ENCODE data around the gene PRPH. TPM values are rescaled to one million over a fixed set of nuclear protein-coding genes. Genes with fewer than 3 reads are reported as not detected.

Gene PRPH
- total RNA-seq, 3 donors from 2014 or later (not counting 1 experiment from before 2014, with no cell fraction given), result not detected

DNA sequence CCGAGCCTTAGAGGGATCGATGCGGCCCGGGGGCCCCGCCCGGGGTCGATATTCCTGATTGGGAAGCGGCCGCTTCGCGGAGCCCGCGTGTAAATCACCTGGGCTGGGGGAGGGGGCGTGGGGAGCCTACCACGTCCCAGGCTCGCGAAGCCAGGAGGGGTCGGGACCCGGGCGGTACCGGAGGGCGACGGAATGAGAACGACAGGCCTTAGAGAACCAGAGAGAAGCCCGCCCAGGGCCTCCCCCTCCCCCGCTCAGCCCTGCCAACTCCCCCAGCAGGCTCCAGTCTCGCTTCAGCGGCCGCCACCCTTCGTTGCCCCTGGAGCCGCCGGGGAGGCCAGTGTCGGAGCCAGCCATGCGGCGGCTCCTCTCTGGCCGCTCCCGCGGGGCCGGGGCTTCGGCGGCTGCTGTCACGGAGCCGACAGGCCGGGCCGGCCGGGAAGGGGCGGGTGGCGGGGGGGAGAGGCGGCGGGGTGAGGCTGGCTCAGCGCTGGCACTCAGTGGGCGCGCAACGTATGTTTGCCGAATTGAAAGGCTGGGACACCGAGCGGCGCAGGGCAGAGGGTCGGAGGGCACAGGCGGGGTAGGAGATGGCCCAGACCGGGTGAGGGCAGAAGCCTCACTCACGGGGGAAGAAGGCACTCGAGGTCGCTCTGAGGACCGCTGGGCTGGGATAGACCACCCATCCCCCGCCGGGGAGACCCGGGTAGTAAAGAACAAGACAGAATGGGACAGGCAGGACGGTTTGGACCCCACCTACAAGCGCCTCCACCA is 50.3 kb downstream of the PRPH start:
- peaks cover 63% of the 10 kb centered on the region for H3K4me1 ChIP-seq (ENCODE audit: control insufficient read depth, insufficient read depth, low read length)
- Mint-ChIP-seq H3K4me1 (peaks cover 22 to 41% of the 10 kb centered on the region in 2 donors), H3K27me3 (ENCODE audit: low read depth in 2 of 2) (peaks cover 26 to 60% of the 10 kb centered on the region in 2 donors), H3K36me3 (no peaks in the 10 kb centered on the region), H3K27ac (no peak overlapping the region), H3K9me3 (no peaks in the 10 kb centered on the region), H3K4me3 (peak overlapping the region; percentile 62)
- H3K4me3 ChIP-seq (ENCODE audit: low read length), result no peak overlapping the region
- TF ChIP-seq, protein P1, sequence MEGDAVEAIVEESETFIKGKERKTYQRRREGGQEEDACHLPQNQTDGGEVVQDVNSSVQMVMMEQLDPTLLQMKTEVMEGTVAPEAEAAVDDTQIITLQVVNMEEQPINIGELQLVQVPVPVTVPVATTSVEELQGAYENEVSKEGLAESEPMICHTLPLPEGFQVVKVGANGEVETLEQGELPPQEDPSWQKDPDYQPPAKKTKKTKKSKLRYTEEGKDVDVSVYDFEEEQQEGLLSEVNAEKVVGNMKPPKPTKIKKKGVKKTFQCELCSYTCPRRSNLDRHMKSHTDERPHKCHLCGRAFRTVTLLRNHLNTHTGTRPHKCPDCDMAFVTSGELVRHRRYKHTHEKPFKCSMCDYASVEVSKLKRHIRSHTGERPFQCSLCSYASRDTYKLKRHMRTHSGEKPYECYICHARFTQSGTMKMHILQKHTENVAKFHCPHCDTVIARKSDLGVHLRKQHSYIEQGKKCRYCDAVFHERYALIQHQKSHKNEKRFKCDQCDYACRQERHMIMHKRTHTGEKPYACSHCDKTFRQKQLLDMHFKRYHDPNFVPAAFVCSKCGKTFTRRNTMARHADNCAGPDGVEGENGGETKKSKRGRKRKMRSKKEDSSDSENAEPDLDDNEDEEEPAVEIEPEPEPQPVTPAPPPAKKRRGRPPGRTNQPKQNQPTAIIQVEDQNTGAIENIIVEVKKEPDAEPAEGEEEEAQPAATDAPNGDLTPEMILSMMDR (IDR thresholded peaks at IDR 0.05), result no peak
- DNase-seq (peak in 1 of 2 donors; percentile 43), ATAC-seq (no peak)
- 2% methylated on average over 61 of the region's 70 CpGs for WGBS (ENCODE audit: insufficient coverage)
- H3K9me3 ChIP-seq (ENCODE audit: control insufficient read depth, insufficient read depth, low read length), result no peaks in the 10 kb centered on the region
- H3K27ac ChIP-seq (ENCODE audit: low read length), result no peak overlapping the region
- peaks cover 66% of the 10 kb centered on the region for H3K27me3 ChIP-seq (ENCODE audit: control insufficient read depth, insufficient read depth, low read length)
- intact Hi-C loops (cut with micrococcal nuclease), result no loop called here
- no peaks in the 10 kb centered on the region for H3K36me3 ChIP-seq (ENCODE audit: control insufficient read depth, insufficient read depth, low read length)

DNA sequence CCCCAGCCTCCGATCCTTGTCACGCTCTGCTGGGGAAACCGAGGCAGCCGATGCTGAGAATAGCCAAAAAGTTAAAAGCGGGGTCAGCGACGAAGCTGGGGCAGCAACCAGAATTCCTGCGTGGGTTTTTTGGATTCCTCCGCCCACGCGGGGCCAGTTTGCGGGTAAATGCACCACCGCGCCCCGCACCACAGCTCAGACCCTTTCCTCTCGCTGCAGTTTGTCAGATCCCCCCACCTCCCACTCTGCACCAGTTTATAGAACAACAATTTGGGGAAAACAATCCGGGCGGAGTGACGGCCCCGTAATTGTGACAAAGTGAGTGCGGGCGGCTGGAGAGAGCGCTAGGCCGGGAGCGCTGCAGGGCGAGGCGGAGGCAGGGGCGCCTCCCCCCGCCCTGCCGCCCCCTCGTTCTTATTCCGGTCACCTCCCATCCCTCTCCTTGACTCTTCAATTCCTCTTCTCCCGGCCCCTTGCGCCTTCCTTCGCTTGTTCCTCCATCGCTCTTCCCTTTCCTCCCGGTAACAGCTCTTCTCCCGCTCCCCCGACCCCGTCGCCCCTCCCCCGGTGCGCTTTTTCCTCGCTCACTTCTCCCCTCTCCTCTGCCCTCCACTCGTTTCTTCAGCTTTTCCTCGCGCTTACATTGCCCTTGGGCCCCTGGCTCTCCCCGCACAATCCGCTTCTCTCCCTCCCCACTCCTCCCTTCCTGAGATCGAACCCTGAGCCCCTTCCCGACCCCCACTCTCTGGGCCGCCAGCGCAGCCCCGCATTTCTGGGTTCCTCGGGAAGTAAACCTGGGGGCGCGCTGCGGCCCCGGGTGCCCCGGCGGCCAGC is 51.1 kb downstream of the PRPH start:
- H3K27me3 Mint-ChIP-seq (ENCODE audit: low read depth in 2 of 2), result peaks cover 25 to 57% of the 10 kb centered on the region in 2 donors
- H3K27me3 ChIP-seq (ENCODE audit: control insufficient read depth, insufficient read depth, low read length), result peaks cover 66% of the 10 kb centered on the region
- H3K9me3 Mint-ChIP-seq, result no peaks in the 10 kb centered on the region

DNA sequence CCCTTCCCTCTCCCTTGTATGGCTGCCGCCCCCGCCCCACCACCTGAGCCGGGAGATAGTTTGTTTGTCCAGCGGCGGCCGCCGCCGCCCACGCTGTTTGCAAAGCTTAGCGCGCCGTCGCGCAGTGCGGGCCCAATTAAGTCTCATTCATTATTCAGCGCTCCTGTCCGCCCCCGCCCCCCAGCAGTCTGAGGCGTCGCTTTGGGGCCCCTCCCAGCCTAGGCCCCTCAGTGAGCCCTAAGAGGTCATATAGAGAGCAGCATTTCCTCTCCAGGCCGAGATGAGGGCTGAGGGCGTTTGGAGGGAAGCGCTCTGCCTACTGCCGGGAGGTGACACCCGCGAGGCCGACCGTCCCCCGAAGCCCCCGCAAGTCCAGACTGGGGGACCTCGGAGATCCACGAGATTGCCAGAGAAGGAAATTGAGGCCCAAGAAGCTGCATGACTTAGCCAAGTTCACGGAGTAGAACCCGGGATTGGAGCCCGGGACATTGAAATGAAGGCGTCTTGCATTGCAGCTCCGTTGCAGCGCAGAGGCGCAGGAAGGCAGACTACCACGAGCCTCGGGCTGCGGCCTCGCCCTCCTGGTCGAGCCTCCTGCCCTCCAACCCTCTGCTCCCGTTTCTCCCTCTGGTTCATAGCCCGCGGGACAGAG is 51.8 kb downstream of the PRPH start, which contains the start of gene DNAJC22:
Gene DNAJC22, plus strand, starts transcription at position 230 of the 652 bp plus-strand sequence. CDS start 1,985 bp downstream, outside the sequence.
- ATAC-seq, result peak in 1 of 3 donors; percentile 20

More for the DNA sequence above, 51.1 kb downstream of the PRPH start:
- peak overlapping the region in 1 of 2 donors; percentile 59 for H3K27ac Mint-ChIP-seq
- peaks cover 22 to 41% of the 10 kb centered on the region in 2 donors for H3K4me1 Mint-ChIP-seq
- no peak for ATAC-seq
- TF ChIP-seq, protein P1 (IDR thresholded peaks at IDR 0.05), result no peak
- Histone ChIP-seq H3K36me3 (ENCODE audit: control insufficient read depth, insufficient read depth, low read length) (no peaks in the 10 kb centered on the region), H3K4me1 (ENCODE audit: control insufficient read depth, insufficient read depth, low read length) (peaks cover 63% of the 10 kb centered on the region), H3K9me3 (ENCODE audit: control insufficient read depth, insufficient read depth, low read length) (no peaks in the 10 kb centered on the region), H3K4me3 (ENCODE audit: low read length) (peak overlapping the region; percentile 3), H3K27ac (ENCODE audit: low read length) (no peak overlapping the region)
- 2% methylated on average over 61 of the region's 61 CpGs for WGBS (ENCODE audit: insufficient coverage)
- intact Hi-C loops (cut with micrococcal nuclease), result no loop called here
- DNase-seq, result no peak
- H3K36me3 Mint-ChIP-seq, result no peaks in the 10 kb centered on the region
- peak overlapping the region; percentile 90 for H3K4me3 Mint-ChIP-seq

More for the DNA sequence above, 51.8 kb downstream of the PRPH start, which contains the start of gene DNAJC22:
- intact Hi-C loops (cut with micrococcal nuclease), result no loop called here
- H3K4me3 Mint-ChIP-seq, result peak within 1 kb of the TSS; percentile 90
- peaks cover 32 to 62% of the 10 kb centered on the region in 2 donors for H3K27me3 Mint-ChIP-seq (ENCODE audit: low read depth in 2 of 2)
- DNase-seq, result peak in 1 of 2 donors; percentile 58
- H3K4me1 ChIP-seq (ENCODE audit: control insufficient read depth, insufficient read depth, low read length), result peaks cover 62% of the 10 kb centered on the region
- peaks cover 66% of the 10 kb centered on the region for H3K27me3 ChIP-seq (ENCODE audit: control insufficient read depth, insufficient read depth, low read length)
- H3K27ac Mint-ChIP-seq, result peak within 1 kb of the TSS in 1 of 2 donors; percentile 59
- no peaks in the 10 kb centered on the region for H3K9me3 ChIP-seq (ENCODE audit: control insufficient read depth, insufficient read depth, low read length)
- H3K4me1 Mint-ChIP-seq, result peaks cover 22 to 41% of the 10 kb centered on the region in 2 donors
- H3K27ac ChIP-seq (ENCODE audit: low read length), result no peak within 1 kb of the TSS
- no peaks in the 10 kb centered on the region for H3K36me3 ChIP-seq (ENCODE audit: control insufficient read depth, insufficient read depth, low read length)
- TF ChIP-seq, protein P1 (IDR thresholded peaks at IDR 0.05), result no peak
- under 1% methylated on average over 47 of the region's 47 CpGs for WGBS (ENCODE audit: insufficient coverage)
- H3K4me3 ChIP-seq (ENCODE audit: low read length), result peak within 1 kb of the TSS; percentile 3
- H3K36me3 Mint-ChIP-seq, result no peaks in the 10 kb centered on the region
- H3K9me3 Mint-ChIP-seq, result no peaks in the 10 kb centered on the region
